GM08714 (cell line): ENCODE measurements around the gene MAGI1.

ENCODE experiments used
- H3K4me3 ChIP-seq: fragments of 200-500 bp; sonication (Bioruptor generic); 2 replicates; pipeline ENCODE4 v1.5.1; 2014; ENCODE audit warnings: mild to moderate bottlenecking, low read length, inconsistent platforms
- ZNF274 ChIP-seq: IDR thresholded peaks from 2 replicates; pipeline ENCODE4 v1.6.1; 2012; ENCODE audit warnings: mild to moderate bottlenecking, low read depth, low read length

MAGI1 gene

DNA sequence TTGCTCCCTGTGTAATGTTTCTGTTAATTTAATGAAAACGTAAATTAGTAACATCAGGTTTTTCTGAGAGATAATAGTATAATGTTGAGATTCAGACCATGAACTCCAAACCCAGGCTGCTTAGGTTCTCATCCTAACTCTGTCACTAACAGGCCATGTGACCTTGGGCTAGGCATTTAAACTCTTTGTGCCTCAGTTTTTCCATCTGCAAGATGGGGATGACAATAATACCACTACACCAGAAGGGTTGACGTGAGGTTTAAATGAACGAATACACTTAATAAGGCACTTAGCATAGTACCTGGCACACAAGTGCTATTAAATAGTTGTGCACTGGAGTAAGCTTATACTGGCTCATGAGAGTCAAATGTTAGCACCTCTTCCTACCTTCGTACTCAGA is 370.8 kb downstream of the MAGI1 start:
- no peak overlapping the region for H3K4me3 ChIP-seq
- TF ChIP-seq ZNF274, result no peak

- no peak overlapping the region for H3K4me3 ChIP-seq
- no peak for TF ChIP-seq ZNF274
Measured at GRCh38 chr3:65666448-65667091, 372.1 kb downstream of the MAGI1 start.

DNA sequence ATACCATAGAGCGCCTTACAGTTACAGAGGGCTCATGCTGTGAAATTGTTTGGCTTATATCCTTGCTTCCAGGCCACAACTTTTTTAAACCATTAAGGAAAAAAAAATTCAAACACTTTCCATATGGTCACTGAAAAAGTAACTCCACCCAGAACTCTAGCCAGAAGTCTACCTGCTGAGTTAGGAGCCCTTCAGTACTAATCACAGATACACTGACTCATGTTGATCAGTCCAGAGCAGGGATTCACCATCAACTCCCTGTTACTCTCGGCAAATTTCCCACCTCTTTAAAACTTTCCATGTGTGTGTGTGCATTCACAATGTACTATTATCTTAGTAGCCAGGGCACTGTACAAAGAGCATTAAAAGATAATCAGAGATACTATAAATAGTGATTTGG is 372.8 kb downstream of the MAGI1 start:
- TF ChIP-seq ZNF274, result no peak

DNA sequence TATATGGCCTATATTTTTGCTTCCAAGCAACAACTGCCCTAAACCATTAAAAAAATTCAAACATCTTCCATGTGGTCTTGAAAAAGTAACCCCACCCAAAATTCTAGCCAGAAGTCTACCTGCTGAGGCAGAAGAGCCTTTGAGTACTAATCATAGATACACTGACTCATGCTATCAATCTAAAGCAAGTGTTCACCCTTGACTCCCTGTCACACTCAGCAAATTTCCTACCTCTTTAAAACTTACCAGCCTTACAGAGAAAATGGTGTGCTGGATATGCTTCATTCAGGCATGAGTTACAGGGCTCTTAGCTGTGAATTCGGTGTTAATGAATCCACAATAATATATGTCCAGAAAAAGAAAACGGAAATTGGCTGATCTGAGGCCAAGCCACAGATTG is 373.8 kb downstream of the MAGI1 start:
- no peak overlapping the region for H3K4me3 ChIP-seq
- no peak for TF ChIP-seq ZNF274

More for the DNA sequence above, 372.8 kb downstream of the MAGI1 start:
- H3K4me3 ChIP-seq, result no peak overlapping the region

DNA sequence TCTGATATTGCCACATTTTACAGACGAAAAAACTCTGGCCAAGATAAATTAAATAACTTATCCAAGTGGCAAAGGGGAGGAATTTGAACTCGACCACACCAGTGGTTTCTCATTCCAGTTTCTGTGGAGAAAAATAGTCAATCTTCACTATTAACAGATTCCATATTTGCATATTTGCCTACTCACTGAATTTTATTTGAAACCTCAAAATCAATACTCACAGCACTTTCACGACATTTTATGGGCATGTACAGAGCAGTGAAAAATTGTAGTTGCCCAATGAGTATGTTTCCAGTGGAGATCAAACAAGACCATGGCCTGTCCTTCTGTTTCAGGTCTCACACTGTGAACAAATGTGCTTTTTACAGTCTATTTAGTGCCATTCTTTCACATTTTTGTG is 374.3 kb downstream of the MAGI1 start:
- H3K4me3 ChIP-seq, result no peak overlapping the region
- TF ChIP-seq ZNF274, result no peak

DNA sequence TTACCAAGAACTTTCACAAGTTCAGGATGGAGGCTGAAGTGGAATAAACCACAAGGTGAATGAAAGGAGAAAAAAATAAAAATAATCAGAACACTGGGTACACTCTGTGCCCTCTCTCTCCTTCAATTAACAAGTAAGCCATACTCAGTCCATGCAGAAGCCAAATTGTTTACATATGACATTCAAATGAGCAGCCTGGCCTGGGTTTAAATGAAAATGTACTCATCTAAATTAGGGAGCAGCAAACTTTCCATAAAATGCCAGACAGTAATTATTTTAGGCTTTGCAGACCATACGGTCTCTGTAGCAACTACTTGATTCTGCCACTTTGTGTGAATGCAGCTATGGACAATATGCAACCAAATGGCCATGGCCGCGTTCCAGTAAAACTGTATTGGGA is 376.6 kb downstream of the MAGI1 start:
- no peak overlapping the region for H3K4me3 ChIP-seq
- TF ChIP-seq ZNF274, result no peak

DNA sequence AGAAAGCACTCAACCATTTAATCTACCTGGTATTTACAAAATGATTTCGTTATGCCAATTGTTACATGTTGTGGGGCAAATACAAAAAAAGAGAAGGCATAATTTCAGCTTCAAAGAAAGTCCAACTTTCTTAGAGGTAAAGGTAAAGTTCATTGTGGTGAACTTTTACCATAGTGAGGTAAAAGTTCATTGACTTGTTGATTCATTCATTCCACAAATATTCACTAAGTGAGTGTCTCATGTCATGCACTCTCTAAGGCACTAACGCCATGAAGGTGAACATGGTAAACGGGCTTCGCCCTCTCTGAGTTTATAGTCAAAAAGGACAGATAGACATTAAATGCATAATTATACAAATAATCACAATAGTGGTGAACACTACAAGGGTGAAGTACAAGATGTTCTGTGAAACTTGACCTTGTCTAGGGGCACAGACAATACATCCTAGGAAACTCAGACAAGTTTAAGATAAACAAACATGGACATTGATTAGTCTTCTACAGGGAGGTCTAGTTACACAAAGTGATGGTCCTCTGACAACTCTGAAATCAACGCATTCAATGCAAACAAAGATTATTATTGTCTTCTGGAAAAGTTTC is 378.6 kb downstream of the MAGI1 start:
- no peak for TF ChIP-seq ZNF274

DNA sequence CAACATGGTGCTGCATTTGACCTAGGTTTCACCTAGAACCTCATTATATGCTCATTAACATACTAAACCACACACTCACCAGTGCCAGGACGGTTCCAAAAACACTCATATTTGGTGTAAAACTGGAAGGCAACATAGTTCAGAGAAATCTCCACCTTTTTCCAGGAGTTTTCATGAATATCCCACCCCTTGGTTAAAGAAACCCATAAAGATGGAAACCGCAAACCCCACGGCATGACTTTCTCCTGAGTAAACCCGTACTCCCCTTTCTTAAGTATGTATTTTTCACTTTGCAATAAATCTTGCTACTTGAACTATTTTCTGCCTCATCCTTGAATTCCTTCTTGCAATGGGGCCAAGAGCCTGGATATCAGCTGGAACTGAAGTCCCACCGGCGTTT is 379.3 kb downstream of the MAGI1 start:
- TF ChIP-seq ZNF274, result no peak
- no peak overlapping the region for H3K4me3 ChIP-seq

More for the DNA sequence above, 378.6 kb downstream of the MAGI1 start:
- H3K4me3 ChIP-seq, result no peak overlapping the region

DNA sequence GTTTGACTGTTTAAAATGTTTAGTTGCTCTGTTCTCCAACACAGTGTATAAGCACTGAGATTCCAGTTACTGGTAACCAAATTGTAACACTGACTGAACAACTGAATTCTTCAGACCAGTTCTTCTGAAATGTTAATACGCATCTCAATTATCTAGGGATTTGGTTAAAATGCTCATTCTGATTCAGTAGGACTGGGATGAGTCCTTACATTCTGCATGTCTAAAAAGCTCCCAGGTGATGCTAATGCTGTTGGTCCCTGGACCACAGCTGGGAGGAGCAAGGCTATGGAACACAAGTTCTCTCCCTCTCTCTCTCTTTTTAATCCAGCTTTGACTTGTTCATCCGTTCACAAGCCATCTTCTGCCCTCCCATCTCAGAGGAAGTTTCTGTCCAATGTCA is 380.3 kb downstream of the MAGI1 start:
- no peak overlapping the region for H3K4me3 ChIP-seq
- no peak for TF ChIP-seq ZNF274

DNA sequence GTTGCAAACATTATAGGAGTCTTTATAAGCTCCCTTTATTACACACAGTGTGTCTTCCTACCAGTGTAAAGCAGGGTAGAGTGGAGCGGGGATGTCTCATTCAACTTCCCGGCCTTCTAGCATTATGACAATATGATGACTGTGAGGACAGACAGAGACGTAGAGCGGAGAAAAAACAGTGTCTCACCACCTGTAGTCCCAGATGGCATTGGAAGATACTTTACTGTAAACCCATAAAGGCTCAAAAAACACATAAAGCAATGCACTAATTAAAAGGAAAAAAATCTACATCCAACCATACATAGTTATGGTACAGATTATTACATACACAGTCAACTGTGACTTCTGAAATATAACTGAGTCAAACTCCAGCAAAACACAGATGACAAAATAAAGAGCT is 383.7 kb downstream of the MAGI1 start:
- H3K4me3 ChIP-seq, result no peak overlapping the region

GRCh38 chr3:65653731-65654130 is 385.0 kb downstream of the MAGI1 start:
- no peak for TF ChIP-seq ZNF274
- no peak overlapping the region for H3K4me3 ChIP-seq

More for the DNA sequence above, 383.7 kb downstream of the MAGI1 start:
- TF ChIP-seq ZNF274, result no peak

DNA sequence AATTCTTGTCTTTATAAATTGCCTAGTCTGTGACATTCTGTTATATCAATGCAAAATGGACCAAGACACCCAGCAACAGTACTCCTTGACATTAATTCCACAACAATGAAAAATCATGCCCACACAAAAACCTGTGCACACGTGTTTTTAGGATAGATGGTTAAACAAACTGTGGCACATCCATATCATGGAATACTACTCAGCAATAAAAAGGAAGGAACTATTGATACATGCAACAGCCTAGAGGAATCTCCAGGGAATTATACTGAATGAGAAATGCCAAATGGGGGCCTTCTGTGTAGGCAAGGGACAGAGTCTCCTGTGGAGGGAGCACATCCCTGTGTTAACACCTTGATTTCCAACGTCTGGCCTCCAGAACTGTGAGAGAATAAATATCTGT is 388.5 kb downstream of the MAGI1 start:
- no peak overlapping the region for H3K4me3 ChIP-seq
- no peak for TF ChIP-seq ZNF274

GRCh38 chr3:65647369-65647768 is 391.3 kb downstream of the MAGI1 start:
- no peak overlapping the region for H3K4me3 ChIP-seq
- no peak for TF ChIP-seq ZNF274

DNA sequence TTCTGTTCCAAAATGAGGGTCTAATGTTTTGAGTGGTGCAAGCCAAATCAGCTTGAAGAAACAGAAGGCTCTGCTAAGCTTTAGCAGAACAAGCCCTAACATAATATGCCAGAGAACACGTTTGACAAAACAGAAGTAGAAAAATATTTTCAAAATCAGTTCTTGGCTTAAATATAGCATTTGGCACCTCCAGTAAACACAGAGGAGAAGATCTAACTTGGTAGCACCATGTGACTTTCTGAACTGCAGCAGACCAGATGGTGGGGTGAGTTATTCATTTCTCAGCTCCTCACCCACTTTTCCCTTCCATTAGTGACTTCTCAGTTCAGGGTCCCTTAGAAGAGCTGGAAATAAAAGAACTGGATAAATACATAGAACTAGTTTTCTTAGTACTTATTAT is 395.8 kb downstream of the MAGI1 start:
- no peak for TF ChIP-seq ZNF274
- H3K4me3 ChIP-seq, result no peak overlapping the region

GRCh38 chr3:65641777-65642176 is 396.9 kb downstream of the MAGI1 start:
- H3K4me3 ChIP-seq, result no peak overlapping the region
- TF ChIP-seq ZNF274, result no peak

GRCh38 chr3:65641045-65641444 is 397.7 kb downstream of the MAGI1 start:
- no peak for TF ChIP-seq ZNF274
- no peak overlapping the region for H3K4me3 ChIP-seq
